NCI-H1048 (cell line): ENCODE measurements around the gene DRICH1.
"Not testable (repeated sequence)": the region's sequence is repeated elsewhere in the genome, so short reads cannot be mapped to it uniquely, and the experiment has no call there.

ENCODE experiments used
- DNase-seq: peaks from one replicate; lab custom pipeline; 2025; lab: John Stamatoyannopoulos, UW

The DRICH1 gene

GRCh38 chr22:23598805-23599518, 33.2 kb downstream of the DRICH1 start:
- DNase-seq, result no peak

DNA sequence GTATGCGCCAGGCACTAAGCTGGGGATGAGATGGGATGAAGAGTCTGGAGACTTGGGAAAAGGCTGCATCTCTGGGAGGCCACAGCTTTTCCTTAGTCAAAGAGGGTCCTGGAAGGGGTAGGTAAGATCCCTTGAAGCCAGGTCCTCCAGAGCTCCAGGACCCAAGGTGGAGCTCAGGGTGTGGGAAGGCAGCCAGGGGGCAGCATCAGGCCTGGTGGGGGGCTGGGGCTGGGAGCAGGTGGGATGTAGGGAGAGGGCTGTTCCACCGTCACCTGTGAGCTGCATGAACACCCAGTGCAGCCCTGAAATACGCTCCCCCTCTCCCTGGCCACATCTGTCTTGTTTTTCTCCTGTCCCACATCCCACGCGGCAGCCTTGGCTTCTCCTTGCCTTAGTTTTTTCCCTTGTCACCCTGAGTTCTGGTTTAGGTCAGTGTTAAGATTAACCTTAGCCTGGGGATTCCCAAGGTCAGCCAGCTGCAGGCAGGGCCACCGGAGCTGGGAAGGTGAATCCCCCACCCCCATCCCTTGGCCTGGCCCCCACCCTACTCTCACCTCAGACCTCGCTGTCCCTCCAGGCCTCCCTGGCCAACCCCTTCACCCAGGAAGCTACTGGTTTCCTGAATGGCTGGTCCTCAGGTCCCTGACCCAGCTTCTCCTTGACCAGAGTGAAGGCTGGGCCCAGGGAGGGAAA, 34.4 kb downstream of the DRICH1 start:
- not testable (repeated sequence) for DNase-seq

- not testable (repeated sequence) for DNase-seq
These were observed 36.2 kb downstream of the DRICH1 start for GRCh38 chr22:23595904-23596303.

DNA sequence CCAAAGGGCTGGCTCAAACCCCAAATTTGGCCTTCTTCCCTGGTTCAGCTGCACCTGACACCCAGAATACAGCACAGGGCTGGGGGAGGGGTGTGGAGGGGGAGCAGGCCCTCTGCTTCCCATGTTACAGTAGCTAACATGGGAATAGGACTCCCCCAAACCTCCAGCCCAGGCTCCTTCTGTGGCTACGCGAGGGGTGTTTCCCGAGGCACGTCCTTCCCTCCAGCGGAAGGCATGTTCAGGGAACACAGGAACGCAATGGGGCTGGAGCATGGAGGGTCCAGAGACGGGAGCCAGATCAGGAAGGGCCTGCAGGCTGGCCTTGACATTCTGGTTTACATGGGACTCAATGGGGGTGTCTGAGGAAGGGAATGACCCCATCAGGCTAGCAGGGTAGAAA, 40.3 kb downstream of the DRICH1 start:
- DNase-seq, result no peak

DNA sequence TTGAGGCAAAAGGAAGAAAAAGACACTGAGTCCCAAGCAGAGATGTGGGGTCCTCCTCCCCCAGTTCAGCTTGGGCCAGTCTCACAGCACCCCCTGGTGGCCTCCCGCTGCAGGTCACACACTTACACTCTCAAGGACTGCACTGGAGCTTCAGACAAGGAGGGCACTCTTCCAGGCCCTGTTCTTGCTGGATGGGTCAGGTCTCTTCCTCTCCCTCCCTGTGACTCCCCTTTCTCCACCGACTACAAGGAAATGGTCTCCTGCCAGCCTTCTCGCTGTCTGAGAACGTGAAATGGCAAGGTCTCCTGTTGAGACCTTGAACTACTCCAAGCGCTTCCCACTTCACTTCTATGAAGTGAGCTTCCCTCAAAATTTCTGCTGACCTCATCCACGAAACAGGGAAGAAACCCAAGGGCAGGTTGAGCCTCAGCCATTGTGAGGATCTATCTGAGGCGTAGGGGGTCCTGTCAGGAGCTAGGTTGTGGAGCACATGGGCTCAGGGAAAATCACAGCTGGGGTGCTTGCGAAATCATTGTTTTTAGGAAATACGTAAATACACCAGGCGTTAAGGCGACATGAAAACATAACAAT, 40.8 kb downstream of the DRICH1 start:
- no peak for DNase-seq

GRCh38 chr22:23583836-23584235, 48.3 kb downstream of the DRICH1 start:
- DNase-seq, result no peak

GRCh38 chr22:23583153-23583552, 49.0 kb downstream of the DRICH1 start:
- no peak for DNase-seq

- no peak for DNase-seq
These were observed 50.9 kb downstream of the DRICH1 start for GRCh38 chr22:23581260-23581650.

- DNase-seq, result no peak
These were observed 51.4 kb downstream of the DRICH1 start for GRCh38 chr22:23580576-23581259.

- no peak for DNase-seq
These were observed 52.1 kb downstream of the DRICH1 start, which contains the start of gene IGLL1 for GRCh38 chr22:23579870-23580575. Gene IGLL1, minus strand, starts transcription at chr22:23580290. Its CDS starts 100 bp downstream, at chr22:23580190.

- no peak for DNase-seq
These were observed 52.8 kb downstream of the DRICH1 start for GRCh38 chr22:23579280-23579679.

GRCh38 chr22:23578306-23578705, 53.8 kb downstream of the DRICH1 start:
- DNase-seq, result no peak

DNA sequence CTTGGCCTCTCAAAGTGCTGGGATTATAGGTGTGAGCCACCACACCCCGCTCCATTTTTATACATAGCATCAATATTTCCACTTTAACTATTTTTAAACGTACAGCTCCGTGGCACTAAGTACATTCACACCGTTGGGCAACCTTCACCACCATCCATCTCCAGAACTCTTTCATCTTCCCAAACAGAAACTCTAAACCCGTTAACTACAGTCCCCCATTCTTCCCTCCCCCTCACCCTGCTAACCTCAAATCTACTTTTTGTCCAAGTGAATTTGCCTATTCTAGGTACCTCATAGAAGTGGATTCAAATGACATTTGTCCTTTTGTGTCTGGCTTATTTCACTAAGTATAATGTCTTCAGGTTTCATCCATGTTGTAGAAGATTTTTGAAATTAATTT, 55.4 kb downstream of the DRICH1 start:
- DNase-seq, result no peak

DNA sequence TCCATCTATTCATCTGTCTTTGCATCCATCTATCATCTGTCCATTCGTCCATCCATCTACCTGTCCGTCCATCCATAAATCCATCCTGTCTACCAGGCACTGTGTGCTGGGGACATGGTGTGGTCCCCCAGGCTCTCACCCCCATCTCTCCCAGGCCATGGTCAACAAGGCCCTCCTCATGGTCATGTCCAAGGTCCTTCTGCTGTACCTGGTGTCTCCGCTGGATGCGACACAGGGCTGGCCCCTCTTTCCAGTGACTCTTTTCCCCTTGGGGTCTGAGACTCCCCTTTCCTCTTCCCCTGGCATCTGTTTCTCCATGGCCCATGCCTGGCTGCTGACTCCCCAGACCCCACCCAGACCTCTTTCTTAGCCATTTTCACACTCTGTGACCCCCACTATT, 56.5 kb downstream of the DRICH1 start:
- no peak for DNase-seq

DNA sequence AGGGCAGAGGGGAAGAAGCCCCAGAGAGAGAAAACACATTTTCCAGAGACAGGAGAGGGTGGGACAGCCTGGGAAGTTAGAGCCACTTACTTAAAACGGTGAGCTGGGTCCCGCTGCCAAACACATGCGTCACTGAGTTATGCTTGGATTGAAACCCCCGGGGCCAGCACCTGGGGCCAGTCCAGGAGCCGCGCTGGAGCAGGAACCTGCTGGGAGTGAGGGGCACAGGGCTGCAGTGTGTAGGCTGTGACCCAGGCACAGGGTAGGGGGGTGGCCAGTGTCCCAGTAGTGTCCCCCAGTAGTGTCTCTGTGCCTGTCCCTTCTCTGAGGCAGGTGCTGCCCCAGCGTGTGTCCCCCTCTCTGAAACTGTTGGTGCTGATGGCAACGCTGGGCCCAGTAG, 57.2 kb downstream of the DRICH1 start:
- no peak for DNase-seq

GRCh38 chr22:23574371-23574811, 57.7 kb downstream of the DRICH1 start:
- DNase-seq, result no peak

- DNase-seq, result not testable (repeated sequence)
These were observed 58.4 kb downstream of the DRICH1 start for GRCh38 chr22:23573701-23574235.

DNA sequence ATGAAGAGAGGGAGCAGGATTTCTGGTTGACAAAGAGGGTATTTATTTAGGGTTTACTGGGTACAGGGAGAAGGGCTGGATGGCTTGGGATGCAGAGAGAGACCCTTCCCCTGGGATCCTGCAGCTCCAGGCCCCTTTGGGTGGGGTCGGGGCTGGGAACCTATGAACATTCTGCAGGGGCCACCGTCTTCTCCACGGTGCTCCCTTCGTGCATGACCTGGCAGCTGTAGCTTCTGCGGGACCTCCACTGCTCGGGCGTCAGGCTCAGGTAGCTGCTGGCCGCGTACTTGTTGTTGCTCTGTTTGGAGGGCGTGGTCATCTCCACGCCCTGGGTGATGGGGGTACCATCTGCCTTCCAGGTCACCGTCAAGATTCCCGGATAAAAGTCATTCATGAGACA, 59.0 kb downstream of the DRICH1 start:
- DNase-seq, result not testable (repeated sequence)

GRCh38 chr22:23571486-23571885, 60.6 kb downstream of the DRICH1 start:
- no peak for DNase-seq

- no peak for DNase-seq
These were observed 61.4 kb downstream of the DRICH1 start for GRCh38 chr22:23570681-23571080.

DNA sequence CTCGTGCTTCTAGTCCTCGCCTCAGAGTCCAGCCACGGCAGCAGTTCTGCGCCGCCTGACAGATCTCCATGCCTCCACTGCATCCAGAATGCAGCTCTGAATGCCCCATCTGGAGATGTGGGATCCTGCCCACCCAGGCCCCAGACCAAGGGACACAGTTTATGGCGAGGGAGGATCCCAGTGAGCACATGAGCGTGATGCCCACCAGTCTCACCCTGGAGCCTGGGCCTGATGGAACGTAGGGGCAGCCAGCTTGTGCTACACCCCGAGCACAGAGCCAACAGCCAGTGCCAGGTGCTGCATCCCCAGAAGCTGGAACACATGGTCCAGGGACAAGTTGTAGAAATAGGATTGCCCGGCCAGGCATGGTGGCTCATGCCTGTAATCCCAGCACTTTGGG, 62.4 kb downstream of the DRICH1 start:
- no peak for DNase-seq

- DNase-seq, result no peak
These were observed 62.8 kb downstream of the DRICH1 start for GRCh38 chr22:23569291-23569690.
